22Rv1 (cell line): ENCODE data around the gene CALCA.

Experiments used
- ZFX ChIP-seq: fragments of 450-650 bp; IDR thresholded peaks from 2 replicates; pipeline ENCODE4 v1.6.1; 2017; ENCODE audit warnings: antibody characterized with exemption, borderline replicate concordance
- TF ChIP-seq, protein P1 (sequence below): fragments of 450-650 bp; IDR thresholded peaks from 2 replicates; pipeline ENCODE4 v1.5.1; 2017; ENCODE audit warnings: mild to moderate bottlenecking

DNA sequence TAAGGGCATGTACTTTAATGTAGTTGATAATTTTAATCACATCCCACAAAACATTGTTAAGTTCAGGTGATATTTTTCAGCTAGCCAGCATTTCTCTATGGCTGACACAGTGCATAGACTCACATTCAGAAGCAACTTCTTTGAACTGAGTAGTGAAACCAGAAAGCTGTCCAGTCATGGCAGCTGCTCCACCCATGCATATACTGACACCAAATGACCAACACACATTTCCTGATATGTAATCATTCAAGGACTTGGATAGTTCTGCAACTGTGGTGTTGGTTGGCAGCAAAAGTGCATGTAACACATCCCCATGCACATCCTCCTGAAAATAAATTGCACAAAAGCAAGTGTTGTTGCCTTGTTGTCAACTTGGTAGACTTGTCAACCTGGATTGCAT is 39.7 kb downstream of the CALCA start:
- TF ChIP-seq, protein P1, sequence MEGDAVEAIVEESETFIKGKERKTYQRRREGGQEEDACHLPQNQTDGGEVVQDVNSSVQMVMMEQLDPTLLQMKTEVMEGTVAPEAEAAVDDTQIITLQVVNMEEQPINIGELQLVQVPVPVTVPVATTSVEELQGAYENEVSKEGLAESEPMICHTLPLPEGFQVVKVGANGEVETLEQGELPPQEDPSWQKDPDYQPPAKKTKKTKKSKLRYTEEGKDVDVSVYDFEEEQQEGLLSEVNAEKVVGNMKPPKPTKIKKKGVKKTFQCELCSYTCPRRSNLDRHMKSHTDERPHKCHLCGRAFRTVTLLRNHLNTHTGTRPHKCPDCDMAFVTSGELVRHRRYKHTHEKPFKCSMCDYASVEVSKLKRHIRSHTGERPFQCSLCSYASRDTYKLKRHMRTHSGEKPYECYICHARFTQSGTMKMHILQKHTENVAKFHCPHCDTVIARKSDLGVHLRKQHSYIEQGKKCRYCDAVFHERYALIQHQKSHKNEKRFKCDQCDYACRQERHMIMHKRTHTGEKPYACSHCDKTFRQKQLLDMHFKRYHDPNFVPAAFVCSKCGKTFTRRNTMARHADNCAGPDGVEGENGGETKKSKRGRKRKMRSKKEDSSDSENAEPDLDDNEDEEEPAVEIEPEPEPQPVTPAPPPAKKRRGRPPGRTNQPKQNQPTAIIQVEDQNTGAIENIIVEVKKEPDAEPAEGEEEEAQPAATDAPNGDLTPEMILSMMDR = no peak
- no peak for TF ChIP-seq ZFX
